ENCODE measurements around the gene SYNPO2L. TPM values are rescaled to one million over a fixed set of nuclear protein-coding genes. Genes with fewer than 3 reads are reported as not detected.
"Not testable (repeated sequence)": the region's sequence is repeated elsewhere in the genome, so short reads cannot be mapped to it uniquely, and the experiment has no call there.

SYNPO2L gene
- total and polyA plus RNA-seq, 2 donors from 2014 or later: 0.15 to 0.38 TPM

DNA sequence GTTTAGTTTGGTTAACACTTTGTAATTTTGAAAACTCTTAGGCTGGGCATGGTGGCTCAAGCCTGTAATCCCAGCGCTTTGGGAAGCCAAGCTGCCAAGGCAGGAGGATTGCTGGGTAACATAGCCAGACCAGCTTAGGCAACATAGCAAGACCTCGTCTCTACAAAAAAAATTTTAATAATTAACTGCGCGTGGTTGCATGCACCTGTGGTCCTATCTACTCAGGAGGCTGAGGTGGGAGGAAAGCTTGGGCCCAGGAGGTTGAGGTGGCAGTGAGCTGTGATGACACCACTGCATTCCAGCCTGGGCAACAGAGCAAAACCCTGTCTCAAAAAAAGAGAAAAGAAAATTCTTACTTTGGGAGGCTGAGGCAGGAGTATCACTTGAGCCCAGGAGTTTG lies 32.8 kb downstream of the SYNPO2L start:
- DNase-seq (peak in 1 of 5 donors; percentile 16), FAIRE-seq (no peak)
- H3K27ac ChIP-seq (ENCODE audit: low read depth in 2 of 2, low read length in 2 of 2): no peak overlapping the region
- H3K36me3 ChIP-seq (ENCODE audit: control insufficient read depth in 2 of 3, insufficient read depth in 3 of 3, low read length in 3 of 3): no peaks in the 10 kb centered on the region
- H3K27me3 ChIP-seq (ENCODE audit: control insufficient read depth, insufficient read depth, low read length): no peaks in the 10 kb centered on the region
- H3K4me3 ChIP-seq (ENCODE audit: low read length in 3 of 3): no peak overlapping the region
- no peaks in the 10 kb centered on the region for H3K9me3 ChIP-seq (ENCODE audit: control insufficient read depth in 2 of 3, insufficient read depth in 1 of 3, low read length in 3 of 3)
- no peak for TF ChIP-seq CTCF (IDR thresholded peaks at IDR 0.05; ENCODE audit: borderline replicate concordance, extremely low read depth, insufficient read depth)
- intact Hi-C loops (cut with DNase I): no loop called here
- H3K9ac ChIP-seq (ENCODE audit: low read length in 3 of 3): no peak overlapping the region
- no peaks in the 10 kb centered on the region for H3K4me1 ChIP-seq (ENCODE audit: control insufficient read depth in 2 of 3, insufficient read depth in 2 of 3, low read depth in 1 of 3, low read length in 3 of 3)

DNA sequence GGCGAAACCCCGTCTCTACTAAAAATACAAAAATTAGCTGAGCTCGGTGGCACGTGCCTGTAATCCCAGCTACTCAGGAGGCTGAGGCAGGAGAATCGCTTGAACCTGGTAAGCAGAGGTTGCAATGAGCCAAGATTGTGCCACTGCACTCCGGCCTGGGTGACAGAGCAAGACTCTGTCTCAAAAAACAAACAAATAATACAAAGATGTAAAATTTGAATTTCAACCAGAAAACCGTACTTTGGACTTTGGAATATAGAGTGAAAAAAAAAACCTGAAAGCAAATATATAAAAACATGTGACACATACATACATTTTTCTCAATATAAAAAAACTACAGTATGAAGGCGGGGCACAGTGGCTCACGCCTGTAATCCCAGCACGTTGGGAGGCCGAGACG lies 34.9 kb downstream of the SYNPO2L start:
- FAIRE-seq: not testable (repeated sequence)

DNA sequence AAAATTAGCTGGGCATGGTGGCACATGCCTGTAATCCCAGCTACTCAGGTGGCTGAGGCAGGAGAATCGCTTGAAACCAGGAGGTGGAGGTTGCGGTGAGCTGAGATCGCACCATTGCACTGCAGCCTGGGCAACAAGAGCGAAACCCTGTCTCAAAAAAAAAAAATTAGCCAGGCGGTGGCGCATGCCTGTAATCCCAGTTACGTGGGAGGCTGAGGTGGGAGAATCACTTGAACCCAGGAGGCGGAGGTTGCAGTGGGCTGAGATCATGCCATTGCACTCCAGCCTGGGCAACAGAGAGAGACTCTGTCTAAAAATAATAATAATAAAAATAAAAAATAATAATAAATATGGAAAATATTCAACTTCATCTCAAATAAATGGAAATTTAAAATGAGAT lies 38.7 kb downstream of the SYNPO2L start:
- FAIRE-seq; DNase-seq; H3K4me3 ChIP-seq (ENCODE audit: low read length in 3 of 3); H3K9me3 ChIP-seq (ENCODE audit: control insufficient read depth in 2 of 3, insufficient read depth in 1 of 3, low read length in 3 of 3); H3K36me3 ChIP-seq (ENCODE audit: control insufficient read depth in 2 of 3, insufficient read depth in 3 of 3, low read length in 3 of 3); intact Hi-C loops (cut with DNase I); H3K27me3 ChIP-seq (ENCODE audit: control insufficient read depth, insufficient read depth, low read length); H3K9ac ChIP-seq (ENCODE audit: low read length in 3 of 3); H3K4me1 ChIP-seq (ENCODE audit: control insufficient read depth in 2 of 3, insufficient read depth in 2 of 3, low read depth in 1 of 3, low read length in 3 of 3); H3K27ac ChIP-seq (ENCODE audit: low read depth in 2 of 2, low read length in 2 of 2): not testable (repeated sequence)

More for the DNA sequence above, 34.9 kb downstream of the SYNPO2L start:
- H3K4me1 ChIP-seq (ENCODE audit: control insufficient read depth in 2 of 3, insufficient read depth in 2 of 3, low read depth in 1 of 3, low read length in 3 of 3); H3K4me3 ChIP-seq (ENCODE audit: low read length in 3 of 3); H3K36me3 ChIP-seq (ENCODE audit: control insufficient read depth in 2 of 3, insufficient read depth in 3 of 3, low read length in 3 of 3); H3K27ac ChIP-seq (ENCODE audit: low read depth in 2 of 2, low read length in 2 of 2); H3K9ac ChIP-seq (ENCODE audit: low read length in 3 of 3); DNase-seq; H3K27me3 ChIP-seq (ENCODE audit: control insufficient read depth, insufficient read depth, low read length); intact Hi-C loops (cut with DNase I); H3K9me3 ChIP-seq (ENCODE audit: control insufficient read depth in 2 of 3, insufficient read depth in 1 of 3, low read length in 3 of 3): not testable (repeated sequence)

GRCh38 chr10:73614720-73615119 lies 41.1 kb downstream of the SYNPO2L start:
- no peak overlapping the region for H3K4me3 ChIP-seq (ENCODE audit: low read length in 3 of 3)
- FAIRE-seq (no peak), DNase-seq (no peak)
- H3K27me3 ChIP-seq (ENCODE audit: control insufficient read depth, insufficient read depth, low read length): no peaks in the 10 kb centered on the region
- no peaks in the 10 kb centered on the region for H3K36me3 ChIP-seq (ENCODE audit: control insufficient read depth in 2 of 3, insufficient read depth in 3 of 3, low read length in 3 of 3)
- intact Hi-C loops (cut with DNase I): no loop called here
- no peak for TF ChIP-seq CTCF (IDR thresholded peaks at IDR 0.05; ENCODE audit: borderline replicate concordance, extremely low read depth, insufficient read depth)
- no peaks in the 10 kb centered on the region for H3K9me3 ChIP-seq (ENCODE audit: control insufficient read depth in 2 of 3, insufficient read depth in 1 of 3, low read length in 3 of 3)
- H3K4me1 ChIP-seq (ENCODE audit: control insufficient read depth in 2 of 3, insufficient read depth in 2 of 3, low read depth in 1 of 3, low read length in 3 of 3): no peaks in the 10 kb centered on the region
- no peak overlapping the region for H3K9ac ChIP-seq (ENCODE audit: low read length in 3 of 3)
- no peak overlapping the region for H3K27ac ChIP-seq (ENCODE audit: low read depth in 2 of 2, low read length in 2 of 2)

- DNase-seq: no peak
- H3K9ac ChIP-seq (ENCODE audit: low read length in 3 of 3): no peak overlapping the region
- H3K27me3 ChIP-seq (ENCODE audit: control insufficient read depth, insufficient read depth, low read length): no peaks in the 10 kb centered on the region
- intact Hi-C loops (cut with DNase I): no loop called here
- TF ChIP-seq CTCF (IDR thresholded peaks at IDR 0.05; ENCODE audit: borderline replicate concordance, extremely low read depth, insufficient read depth): no peak
- FAIRE-seq: no peak
- H3K4me3 ChIP-seq (ENCODE audit: low read length in 3 of 3): no peak overlapping the region
- H3K36me3 ChIP-seq (ENCODE audit: control insufficient read depth in 2 of 3, insufficient read depth in 3 of 3, low read length in 3 of 3): no peaks in the 10 kb centered on the region
- H3K9me3 ChIP-seq (ENCODE audit: control insufficient read depth in 2 of 3, insufficient read depth in 1 of 3, low read length in 3 of 3): no peaks in the 10 kb centered on the region
- no peaks in the 10 kb centered on the region for H3K4me1 ChIP-seq (ENCODE audit: control insufficient read depth in 2 of 3, insufficient read depth in 2 of 3, low read depth in 1 of 3, low read length in 3 of 3)
- H3K27ac ChIP-seq (ENCODE audit: low read depth in 2 of 2, low read length in 2 of 2): no peak overlapping the region
These were observed 46.7 kb downstream of the SYNPO2L start for GRCh38 chr10:73609116-73609515.
